ENCODE data around the gene GLIS2. TPM values are rescaled to one million over a fixed set of nuclear protein-coding genes. Genes with fewer than 3 reads are reported as not detected.

The GLIS2 gene
- total RNA-seq, 1 donor from 2014 or later: 62.8 TPM

DNA sequence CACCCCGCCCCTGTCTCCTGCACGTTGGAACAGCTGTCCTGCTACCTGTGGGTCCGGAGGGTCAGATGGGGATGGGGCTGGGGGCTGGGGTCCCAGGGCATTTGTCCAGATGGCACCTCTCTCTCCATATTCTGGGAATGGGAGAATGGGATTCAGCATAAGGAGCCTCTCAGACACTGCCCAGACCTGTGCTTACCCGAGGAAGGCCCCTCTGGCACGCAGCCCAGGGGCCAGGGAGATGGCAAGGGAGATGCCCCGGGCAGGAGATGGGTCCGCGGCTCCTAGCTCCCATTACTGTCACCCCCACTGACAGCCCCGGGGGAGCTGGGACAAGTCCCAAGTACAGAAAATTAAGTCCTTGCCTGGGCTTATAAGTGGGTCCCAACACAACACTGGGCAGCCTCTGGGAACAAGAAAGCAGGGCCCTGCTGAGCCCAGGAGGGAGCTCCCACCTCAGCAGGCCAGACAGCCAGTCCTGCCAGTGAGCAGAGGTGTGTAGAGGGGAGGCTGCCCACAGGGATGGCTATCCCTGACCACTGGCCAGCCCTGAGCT, 57.6 kb downstream of the GLIS2 start:
- Mint-ChIP-seq H3K27me3 (ENCODE audit: low read depth) (no peaks in the 10 kb centered on the region), H3K27ac (ENCODE audit: unreplicated experiment) (peak overlapping the region; percentile 96), H3K4me1 (ENCODE audit: low read depth) (peaks cover 61% of the 10 kb centered on the region), H3K36me3 (ENCODE audit: low read depth) (peaks cover 5% of the 10 kb centered on the region), H3K9me3 (ENCODE audit: low read depth) (no peaks in the 10 kb centered on the region), H3K4me3 (ENCODE audit: unreplicated experiment) (peak overlapping the region; percentile 88)
- TF ChIP-seq, protein P1, sequence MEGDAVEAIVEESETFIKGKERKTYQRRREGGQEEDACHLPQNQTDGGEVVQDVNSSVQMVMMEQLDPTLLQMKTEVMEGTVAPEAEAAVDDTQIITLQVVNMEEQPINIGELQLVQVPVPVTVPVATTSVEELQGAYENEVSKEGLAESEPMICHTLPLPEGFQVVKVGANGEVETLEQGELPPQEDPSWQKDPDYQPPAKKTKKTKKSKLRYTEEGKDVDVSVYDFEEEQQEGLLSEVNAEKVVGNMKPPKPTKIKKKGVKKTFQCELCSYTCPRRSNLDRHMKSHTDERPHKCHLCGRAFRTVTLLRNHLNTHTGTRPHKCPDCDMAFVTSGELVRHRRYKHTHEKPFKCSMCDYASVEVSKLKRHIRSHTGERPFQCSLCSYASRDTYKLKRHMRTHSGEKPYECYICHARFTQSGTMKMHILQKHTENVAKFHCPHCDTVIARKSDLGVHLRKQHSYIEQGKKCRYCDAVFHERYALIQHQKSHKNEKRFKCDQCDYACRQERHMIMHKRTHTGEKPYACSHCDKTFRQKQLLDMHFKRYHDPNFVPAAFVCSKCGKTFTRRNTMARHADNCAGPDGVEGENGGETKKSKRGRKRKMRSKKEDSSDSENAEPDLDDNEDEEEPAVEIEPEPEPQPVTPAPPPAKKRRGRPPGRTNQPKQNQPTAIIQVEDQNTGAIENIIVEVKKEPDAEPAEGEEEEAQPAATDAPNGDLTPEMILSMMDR (IDR thresholded peaks at IDR 0.05): no peak
- DNase-seq (ENCODE audit: low spot score): no peak

DNA sequence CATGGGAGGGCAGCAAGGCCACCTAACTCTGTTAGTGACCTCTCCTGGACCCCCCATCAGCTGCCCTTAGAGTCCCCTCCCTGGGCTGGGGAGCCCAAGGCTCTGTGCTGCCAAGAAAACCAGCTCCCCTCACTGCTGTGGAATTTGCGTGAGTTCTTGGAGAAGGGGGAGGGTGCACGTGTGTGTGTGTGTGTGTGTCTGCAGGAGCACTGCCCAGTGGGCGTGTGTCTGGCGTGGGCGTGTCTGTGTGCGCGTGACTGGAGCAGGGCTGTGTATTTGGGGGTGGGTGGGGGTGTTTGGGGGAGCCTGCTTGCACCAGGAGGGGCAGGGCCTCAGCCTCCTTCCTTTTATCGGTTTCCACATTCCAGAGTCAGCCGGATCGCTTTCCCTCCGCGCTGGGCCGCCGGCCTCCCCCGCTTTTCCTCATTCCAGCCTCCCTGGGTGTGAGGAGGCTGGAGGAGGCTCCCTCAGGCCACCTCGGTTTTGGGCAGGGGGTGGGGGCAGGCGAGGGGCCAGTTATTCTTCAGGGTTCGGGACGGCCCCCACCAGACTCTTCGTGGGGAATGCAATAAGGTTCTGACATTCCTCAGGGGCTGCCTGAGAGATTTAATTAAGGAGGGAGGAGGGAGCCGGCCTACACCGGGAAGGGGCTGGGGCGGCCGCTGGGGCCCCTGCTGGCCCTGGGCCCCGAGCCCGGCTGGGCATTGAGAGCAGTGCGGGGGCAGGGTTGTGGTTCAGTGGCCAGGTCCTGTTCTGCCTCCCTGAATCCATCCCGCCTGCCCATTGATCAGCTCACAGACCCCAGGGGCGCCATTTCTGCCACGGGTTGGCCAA, 58.3 kb downstream of the GLIS2 start:
- peaks cover 62% of the 10 kb centered on the region for H3K4me1 Mint-ChIP-seq (ENCODE audit: low read depth)
- TF ChIP-seq, protein P1 (IDR thresholded peaks at IDR 0.05): no peak
- H3K36me3 Mint-ChIP-seq (ENCODE audit: low read depth): peaks cover 5% of the 10 kb centered on the region

DNA sequence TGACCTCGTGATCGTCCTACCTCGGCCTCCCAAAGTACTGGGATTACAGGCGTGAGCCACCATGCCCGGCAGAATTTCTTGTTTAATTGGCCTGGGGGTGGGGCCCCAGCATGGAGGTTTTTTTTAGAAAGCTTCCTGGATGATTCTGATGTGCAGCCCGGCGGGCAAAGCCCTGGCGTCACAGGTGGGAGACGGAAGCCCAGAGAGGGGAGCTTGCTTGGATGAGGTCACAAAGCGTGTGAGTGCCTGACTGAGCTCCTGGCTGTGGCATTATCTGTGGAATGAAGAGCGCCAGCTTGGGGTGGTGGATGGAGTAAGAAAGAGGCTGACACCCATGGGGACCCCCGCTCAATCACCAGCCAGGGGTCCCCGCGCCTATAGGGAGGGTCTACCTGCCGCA, 59.9 kb downstream of the GLIS2 start:
- TF ChIP-seq, protein P1 (IDR thresholded peaks at IDR 0.05): no peak
- Mint-ChIP-seq H3K27ac (ENCODE audit: unreplicated experiment) (peak overlapping the region; percentile 97), H3K4me1 (ENCODE audit: low read depth) (peaks cover 68% of the 10 kb centered on the region)

More for the DNA sequence above, 58.3 kb downstream of the GLIS2 start:
- Mint-ChIP-seq H3K27me3 (ENCODE audit: low read depth) (no peaks in the 10 kb centered on the region), H3K4me3 (ENCODE audit: unreplicated experiment) (peak overlapping the region; percentile 88), H3K27ac (ENCODE audit: unreplicated experiment) (peak overlapping the region; percentile 96), H3K9me3 (ENCODE audit: low read depth) (no peaks in the 10 kb centered on the region)
- DNase-seq (ENCODE audit: low spot score): no peak

DNA sequence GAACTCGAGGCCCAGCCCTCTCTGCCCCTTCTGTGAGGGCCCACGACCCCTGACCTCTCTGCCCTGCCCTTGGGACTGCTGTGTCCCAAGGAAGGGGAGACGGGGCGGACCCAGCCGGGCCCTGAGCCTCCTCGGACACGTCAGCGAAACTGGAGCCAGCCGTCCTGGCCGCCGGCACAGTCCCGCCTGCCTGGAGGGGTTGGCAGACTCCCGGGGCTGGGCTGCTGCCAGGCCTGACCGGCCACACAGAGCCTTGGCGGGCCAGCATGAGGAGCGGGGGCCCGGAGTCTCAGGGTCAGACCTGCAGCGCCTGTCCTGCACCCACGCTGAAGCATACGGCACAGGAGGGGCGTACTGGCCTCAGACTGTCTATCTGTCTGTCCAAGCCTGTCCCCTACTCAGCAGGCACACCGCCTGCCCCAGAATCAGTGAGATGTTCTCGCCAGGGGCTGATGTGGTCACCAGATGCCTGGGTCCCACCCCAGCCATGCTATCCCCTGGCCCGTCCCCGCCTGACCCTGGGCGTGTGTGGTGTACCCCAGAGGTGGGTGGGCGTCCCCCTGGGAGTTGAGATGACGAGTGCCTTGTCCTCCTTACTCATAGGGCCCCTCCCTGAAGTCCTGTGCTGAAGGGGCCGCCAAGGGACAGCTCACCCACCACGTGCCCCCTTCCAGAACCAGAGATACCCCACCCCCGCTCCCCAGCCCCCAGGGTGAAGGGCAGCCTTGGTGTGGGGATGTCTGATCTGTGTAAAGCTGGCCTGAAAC, 60.4 kb downstream of the GLIS2 start:
- Mint-ChIP-seq H3K27me3 (ENCODE audit: low read depth) (no peaks in the 10 kb centered on the region), H3K4me3 (ENCODE audit: unreplicated experiment) (peak overlapping the region; percentile 65), H3K36me3 (ENCODE audit: low read depth) (peaks cover 5% of the 10 kb centered on the region), H3K9me3 (ENCODE audit: low read depth) (no peaks in the 10 kb centered on the region), H3K4me1 (ENCODE audit: low read depth) (peaks cover 64% of the 10 kb centered on the region), H3K27ac (ENCODE audit: unreplicated experiment) (peak overlapping the region; percentile 97)
- TF ChIP-seq, protein P1 (IDR thresholded peaks at IDR 0.05): no peak
- no peak for DNase-seq (ENCODE audit: low spot score)

More for the DNA sequence above, 59.9 kb downstream of the GLIS2 start:
- no peaks in the 10 kb centered on the region for H3K9me3 Mint-ChIP-seq (ENCODE audit: low read depth)
- no peak for DNase-seq (ENCODE audit: low spot score)
- H3K27me3 Mint-ChIP-seq (ENCODE audit: low read depth): no peaks in the 10 kb centered on the region
- H3K36me3 Mint-ChIP-seq (ENCODE audit: low read depth): peaks cover 5% of the 10 kb centered on the region
- H3K4me3 Mint-ChIP-seq (ENCODE audit: unreplicated experiment): peak overlapping the region; percentile 65
